RPMI8226 (cell line): ENCODE results near the gene WDR55.
"Not testable (repeated sequence)": the region's sequence is repeated elsewhere in the genome, so short reads cannot be mapped to it uniquely, and the experiment has no call there.

Experiments used
- DNase-seq: peaks from one replicate; pipeline ENCODE4 v3.0.0-alpha.2; 2015

The WDR55 gene

DNA sequence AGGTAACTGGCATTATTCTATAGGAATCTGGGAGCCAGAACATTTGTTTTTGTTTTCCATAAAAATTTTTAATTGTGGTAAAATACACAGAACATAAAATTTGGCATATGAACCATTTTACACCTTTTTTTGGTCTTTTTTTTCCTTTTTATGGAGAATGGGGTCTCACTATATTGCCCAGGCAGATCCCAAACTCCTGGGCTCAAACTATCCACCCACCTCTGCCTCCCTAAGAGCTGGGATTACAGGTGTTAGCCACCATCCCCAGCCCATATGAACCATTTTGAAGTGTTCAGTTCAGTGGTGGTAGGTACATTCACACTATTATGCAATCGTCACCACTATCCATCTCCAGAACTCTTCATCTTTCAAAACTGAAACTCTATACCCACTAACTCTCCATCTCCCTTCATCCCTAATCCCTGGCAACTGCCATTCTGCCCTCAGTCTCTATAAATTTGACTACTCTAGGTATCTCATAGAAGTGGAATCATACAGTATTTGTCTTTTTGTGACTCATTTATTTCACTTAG, 48.9 kb downstream of the WDR55 start:
- no peak for DNase-seq

DNA sequence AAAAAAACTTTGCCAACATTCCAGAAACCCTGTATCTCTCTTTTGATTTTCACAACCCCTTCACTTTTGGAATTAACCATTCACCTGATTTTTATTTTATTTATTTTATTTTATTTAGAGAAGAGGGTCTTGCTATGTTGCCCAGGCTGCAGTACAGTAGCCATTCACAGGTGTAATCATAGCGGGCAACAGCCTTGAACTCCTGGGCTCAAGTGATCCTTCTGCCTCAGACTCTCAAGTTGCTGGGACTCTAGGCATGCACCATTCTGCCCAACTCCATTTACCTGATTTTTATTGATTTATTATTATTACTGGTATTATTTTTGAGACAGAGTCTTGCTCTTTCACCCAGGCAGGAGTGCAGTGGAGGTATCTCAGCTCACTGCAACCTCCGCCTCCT, 51.5 kb downstream of the WDR55 start:
- not testable (repeated sequence) for DNase-seq

DNA sequence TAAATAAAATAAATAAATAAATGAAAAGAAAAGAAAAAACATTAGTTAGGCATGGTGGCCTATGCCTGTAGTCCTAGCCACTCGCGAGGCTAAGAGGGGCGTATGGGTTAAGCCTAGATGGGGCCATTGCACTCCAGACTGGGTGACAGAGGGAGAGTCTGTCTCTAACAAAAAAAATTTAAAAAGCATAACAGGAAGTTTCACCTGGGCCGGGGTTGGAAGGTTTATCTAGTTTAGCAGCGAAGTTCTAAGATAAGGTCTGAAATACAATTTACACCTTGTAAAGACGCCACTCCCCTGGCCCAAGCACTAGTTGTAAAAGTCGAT, 53.5 kb downstream of the WDR55 start:
- no peak for DNase-seq

DNA sequence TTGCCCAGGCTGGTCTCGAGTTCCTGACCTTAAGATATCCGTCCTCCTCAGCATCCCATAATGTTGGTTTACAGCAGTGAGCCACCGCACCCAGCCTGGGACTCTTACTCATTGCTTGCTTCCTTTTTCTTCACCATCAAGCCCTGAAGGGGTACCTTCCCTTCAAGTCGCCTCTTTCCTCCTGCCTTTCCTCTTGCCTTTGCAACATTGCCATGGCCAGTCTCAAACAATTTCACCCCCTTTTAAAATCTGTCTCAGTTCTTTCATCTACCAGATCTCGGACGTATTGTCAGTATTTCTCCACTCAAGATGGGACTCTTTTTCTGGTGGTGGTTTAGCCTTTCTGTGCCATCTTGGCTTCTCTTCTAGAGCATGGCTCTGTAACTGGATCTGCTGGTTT, 56.0 kb downstream of the WDR55 start:
- not testable (repeated sequence) for DNase-seq

DNA sequence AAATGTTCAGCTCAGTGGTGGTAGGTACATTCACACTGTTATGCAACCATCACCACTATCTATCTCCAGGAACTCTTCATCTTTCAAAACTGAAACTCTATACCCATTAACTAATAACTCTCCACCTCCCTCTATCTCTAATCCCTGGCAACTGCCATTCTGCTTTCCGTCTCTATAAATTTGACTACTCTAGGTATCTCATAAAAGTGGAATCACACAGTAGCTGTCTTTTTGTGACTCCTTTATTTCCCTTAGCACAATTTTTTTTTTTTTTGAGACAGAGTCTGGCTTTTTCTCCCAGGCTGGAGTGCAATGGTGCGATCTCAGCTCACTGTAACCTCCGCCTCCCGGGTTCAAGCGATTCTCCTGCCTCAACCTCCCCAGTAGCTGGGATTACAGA, 56.7 kb downstream of the WDR55 start:
- not testable (repeated sequence) for DNase-seq
